Fibroblast of lung (primary cell): Measurements from ENCODE around the gene CLN5. TPM values are rescaled to one million over a fixed set of nuclear protein-coding genes. Genes with fewer than 3 reads are reported as not detected.

Source experiments
- DNase-seq, 2 donors: peaks; one replicate each; pipeline versions ENCODE4 v3.0.0 to v3.0.0-alpha.2; 2010; ENCODE audit warnings: low read depth in 2 of 2
- H2AFZ ChIP-seq: 2 replicates; pipeline ENCODE4 v1.5.1; 2012; ENCODE audit warnings: low read length, control low read depth, inconsistent platforms
- H3K27ac ChIP-seq: 2 replicates; pipeline ENCODE4 v1.5.1; 2011; ENCODE audit warnings: low read length, control low read depth; ENCODE audit not compliant: insufficient read depth
- H3K27me3 ChIP-seq: 2 replicates; pipeline ENCODE4 v1.5.1; 2011; ENCODE audit warnings: mild to moderate bottlenecking, low read length; ENCODE audit not compliant: control insufficient read depth, insufficient read depth
- H3K36me3 ChIP-seq: 2 replicates; pipeline ENCODE4 v1.5.1; 2011; ENCODE audit warnings: low read length; ENCODE audit not compliant: control insufficient read depth, insufficient read depth
- H3K4me1 ChIP-seq: 2 replicates; pipeline ENCODE4 v1.5.1; 2011; ENCODE audit warnings: low read length; ENCODE audit not compliant: control insufficient read depth, insufficient read depth; ENCODE audit errors: extremely low read depth
- H3K4me2 ChIP-seq: 2 replicates; pipeline ENCODE4 v1.5.1; 2011; ENCODE audit warnings: low read length, control low read depth; ENCODE audit not compliant: insufficient read depth; ENCODE audit errors: extremely low read depth
- H3K4me3 ChIP-seq, 4 experiments: fragments of 200-600 bp in 1 of 4; sonication (generic) in 1 of 4; replicated peaks in 1 of 4; 2 replicates each; pipeline ENCODE4 v1.5.1; 2011 to 2016; ENCODE audit warnings: low read length in 4 of 4, low read depth in 3 of 4, mild to moderate bottlenecking in 3 of 4, control low read depth in 2 of 4, inconsistent platforms in 1 of 4, mixed read lengths in 1 of 4; ENCODE audit not compliant: insufficient read depth in 1 of 4; ENCODE audit errors: control extremely low read depth in 1 of 4
- H3K79me2 ChIP-seq: 2 replicates; pipeline ENCODE4 v1.5.1; 2012; ENCODE audit warnings: mild to moderate bottlenecking, low read length, inconsistent platforms; ENCODE audit not compliant: control insufficient read depth, insufficient read depth
- H3K9ac ChIP-seq: 2 replicates; pipeline ENCODE4 v1.5.1; 2011; ENCODE audit warnings: mild to moderate bottlenecking, low read length, control low read depth; ENCODE audit not compliant: insufficient read depth
- H3K9me3 ChIP-seq: 2 replicates; pipeline ENCODE4 v1.5.1; 2012; ENCODE audit warnings: low read depth, low read length; ENCODE audit not compliant: control insufficient read depth, insufficient read depth
- H4K20me1 ChIP-seq: 2 replicates; pipeline ENCODE4 v1.5.1; 2011; ENCODE audit warnings: low read length; ENCODE audit not compliant: control insufficient read depth, insufficient read depth; ENCODE audit errors: extremely low read depth
- EZH2 ChIP-seq: IDR thresholded peaks from 2 replicates; pipeline ENCODE4 v1.5.1; 2012; ENCODE audit warnings: low read length, control low read depth, mild to moderate bottlenecking; ENCODE audit errors: missing control alignments
- polyA plus RNA-seq, 2 donors: library from polyadenylated mRNA; depleted of rRNA in 1 of 2; stranded (reverse) in 1 of 2; unstranded in 1 of 2; fragments of >200 nt; gene quantifications; 2 replicates each; pipeline ENCODE4 v1.2.1, GENCODE V29; 2011 to 2012; ENCODE audit warnings: missing spikeins in 1 of 2
- total RNA-seq: library from RNA; depleted of rRNA; stranded (reverse); fragments of >200 nt; gene quantifications from 2 replicates; pipeline ENCODE4 v1.2.1, GENCODE V29; 2014
- TF ChIP-seq, protein P1 (sequence below), 2 donors: IDR thresholded peaks in 1 of 2; conservative IDR thresholded peaks in 1 of 2; 1 replicate in 1 of 2; 2 replicates in 1 of 2; pipeline ENCODE4 v1.5.1; 2011 to 2012; ENCODE audit warnings: low read length in 2 of 2, control low read depth in 1 of 2, inconsistent platforms in 1 of 2, low read depth in 1 of 2, mild to moderate bottlenecking in 1 of 2

Gene CLN5
- total and polyA plus RNA-seq, 2 donors (not counting 1 experiment from before 2014, with no cell fraction given) = 30.0 to 37.8 TPM

DNA sequence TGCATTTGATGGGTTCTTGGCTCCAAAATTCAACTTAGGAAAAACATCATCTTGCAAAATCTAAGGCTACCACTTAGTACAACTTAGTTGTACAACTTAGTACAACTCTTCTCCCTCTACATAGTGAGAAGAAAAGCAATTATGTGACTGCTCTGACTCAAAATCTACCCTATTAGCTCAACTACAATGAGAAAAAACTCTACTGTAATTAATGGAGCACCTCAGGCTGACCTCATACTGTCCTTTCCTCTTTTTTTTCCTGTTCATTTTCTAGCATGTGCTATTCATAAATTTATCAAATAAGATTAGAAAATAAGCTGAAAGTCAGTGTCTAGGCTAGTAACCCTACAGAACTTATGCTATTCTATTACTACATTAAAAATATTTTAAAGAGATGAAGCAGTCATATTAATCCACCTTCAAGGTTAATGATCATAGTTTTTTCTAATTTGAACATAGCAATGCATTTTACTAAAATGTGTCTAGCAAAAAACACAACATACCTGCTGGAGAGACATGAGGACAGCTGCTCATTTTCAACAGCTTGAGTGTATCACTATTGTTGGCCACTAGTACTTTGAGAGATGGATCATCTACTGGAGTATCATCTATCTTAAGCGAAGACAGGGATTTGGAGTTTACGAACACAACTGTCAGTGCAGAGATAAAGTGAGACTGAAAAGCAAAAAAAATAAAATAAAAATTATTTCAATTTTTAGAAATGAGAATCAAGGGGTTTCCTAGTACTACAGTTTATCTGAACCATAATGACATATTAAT, 23.2 kb downstream of the CLN5 start:
- Histone ChIP-seq H3K4me1 (no peaks in the 10 kb centered on the region), H3K4me2 (no peak overlapping the region), H2AFZ (no peak overlapping the region), H3K9ac (no peak overlapping the region), H3K4me3 (no peak overlapping the region), H3K9me3 (no peaks in the 10 kb centered on the region), H3K27ac (no peak overlapping the region), H4K20me1 (no peaks in the 10 kb centered on the region), H3K36me3 (peaks cover 11% of the 10 kb centered on the region), H3K27me3 (no peaks in the 10 kb centered on the region), H3K79me2 (peaks cover 57% of the 10 kb centered on the region)
- TF ChIP-seq, protein P1, sequence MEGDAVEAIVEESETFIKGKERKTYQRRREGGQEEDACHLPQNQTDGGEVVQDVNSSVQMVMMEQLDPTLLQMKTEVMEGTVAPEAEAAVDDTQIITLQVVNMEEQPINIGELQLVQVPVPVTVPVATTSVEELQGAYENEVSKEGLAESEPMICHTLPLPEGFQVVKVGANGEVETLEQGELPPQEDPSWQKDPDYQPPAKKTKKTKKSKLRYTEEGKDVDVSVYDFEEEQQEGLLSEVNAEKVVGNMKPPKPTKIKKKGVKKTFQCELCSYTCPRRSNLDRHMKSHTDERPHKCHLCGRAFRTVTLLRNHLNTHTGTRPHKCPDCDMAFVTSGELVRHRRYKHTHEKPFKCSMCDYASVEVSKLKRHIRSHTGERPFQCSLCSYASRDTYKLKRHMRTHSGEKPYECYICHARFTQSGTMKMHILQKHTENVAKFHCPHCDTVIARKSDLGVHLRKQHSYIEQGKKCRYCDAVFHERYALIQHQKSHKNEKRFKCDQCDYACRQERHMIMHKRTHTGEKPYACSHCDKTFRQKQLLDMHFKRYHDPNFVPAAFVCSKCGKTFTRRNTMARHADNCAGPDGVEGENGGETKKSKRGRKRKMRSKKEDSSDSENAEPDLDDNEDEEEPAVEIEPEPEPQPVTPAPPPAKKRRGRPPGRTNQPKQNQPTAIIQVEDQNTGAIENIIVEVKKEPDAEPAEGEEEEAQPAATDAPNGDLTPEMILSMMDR (conservative IDR thresholded peaks at IDR 0.05 in 1 of 2, IDR thresholded peaks at IDR 0.05 in 1 of 2; ENCODE audit: low read depth in 1 of 2, low read length in 2 of 2) = no peak
- TF ChIP-seq EZH2 = no peak
- DNase-seq = no peak

DNA sequence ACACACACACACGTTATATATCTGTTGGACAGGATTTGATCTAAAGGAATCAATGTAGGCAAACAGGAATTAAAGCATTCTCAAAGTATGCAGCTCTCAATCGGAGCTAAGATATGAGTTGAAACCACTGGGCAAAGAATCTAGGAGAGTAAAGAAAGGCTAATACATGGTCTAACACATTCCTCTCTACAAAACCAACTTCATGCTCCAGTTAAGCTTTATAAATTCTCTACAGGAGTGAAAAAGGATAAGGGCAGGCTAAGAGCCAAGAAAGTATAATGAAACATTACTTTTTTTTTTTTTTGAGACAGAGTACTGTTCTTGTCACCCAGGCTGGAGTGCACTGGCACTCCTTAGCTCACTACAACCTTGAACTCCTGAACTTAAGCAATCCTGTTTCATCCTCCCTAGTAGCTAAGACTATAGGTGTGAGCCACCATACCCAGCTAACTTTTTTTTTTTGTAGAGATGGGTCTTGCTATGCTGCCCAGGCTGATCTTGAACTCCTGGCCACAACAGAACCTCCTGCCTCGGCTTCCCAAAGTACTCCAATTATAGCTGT, 24.5 kb downstream of the CLN5 start:
- Histone ChIP-seq H3K36me3 (peaks cover 7% of the 10 kb centered on the region), H3K4me1 (no peaks in the 10 kb centered on the region), H3K27me3 (no peaks in the 10 kb centered on the region), H3K27ac (no peak overlapping the region), H3K9ac (no peak overlapping the region), H3K9me3 (no peaks in the 10 kb centered on the region), H3K4me3 (no peak overlapping the region), H2AFZ (no peak overlapping the region), H4K20me1 (no peaks in the 10 kb centered on the region), H3K79me2 (peaks cover 64% of the 10 kb centered on the region), H3K4me2 (no peak overlapping the region)
- DNase-seq = peak in 1 of 2 donors; percentile 41
- TF ChIP-seq, protein P1 (conservative IDR thresholded peaks at IDR 0.05 in 1 of 2, IDR thresholded peaks at IDR 0.05 in 1 of 2; ENCODE audit: low read depth in 1 of 2, low read length in 2 of 2) = no peak
- TF ChIP-seq EZH2 = no peak

- H3K4me2 ChIP-seq = no peak overlapping the region
- no peaks in the 10 kb centered on the region for H4K20me1 ChIP-seq
- no peak overlapping the region for H2AFZ ChIP-seq
- H3K36me3 ChIP-seq = peaks cover 6% of the 10 kb centered on the region
- no peak for DNase-seq
- H3K4me3 ChIP-seq = no peak overlapping the region
- no peak overlapping the region for H3K27ac ChIP-seq
- H3K27me3 ChIP-seq = no peaks in the 10 kb centered on the region
- no peak overlapping the region for H3K9ac ChIP-seq
- no peaks in the 10 kb centered on the region for H3K4me1 ChIP-seq
- H3K9me3 ChIP-seq = no peaks in the 10 kb centered on the region
- TF ChIP-seq EZH2 = no peak
- TF ChIP-seq, protein P1 (conservative IDR thresholded peaks at IDR 0.05 in 1 of 2, IDR thresholded peaks at IDR 0.05 in 1 of 2; ENCODE audit: low read depth in 1 of 2, low read length in 2 of 2) = no peak
- H3K79me2 ChIP-seq = peaks cover 68% of the 10 kb centered on the region
Measured at GRCh38 chr13:77016888-77017623, 25.2 kb downstream of the CLN5 start.
